IMR-90 (cell line): Measurements from ENCODE around the gene NOP10. TPM values are rescaled to one million over a fixed set of nuclear protein-coding genes. Genes with fewer than 3 reads are reported as not detected.
"Not testable (repeated sequence)": the region's sequence is repeated elsewhere in the genome, so short reads cannot be mapped to it uniquely, and the experiment has no call there.

Source experiments
- ATAC-seq: fragments of 200-7000 bp; cut with Tn5 transposase; 2 replicates; pipeline ENCODE4 v1.9.1; 2020; ENCODE audit warnings: low read depth, mild to moderate bottlenecking, moderate library complexity
- BruUV-seq: library from RNA; stranded (reverse); fragments of 400-500 nt; replicated peaks from 2 replicates; lab custom pipeline; 2021; lab: Mats Ljungman, UMichigan
- CTCF ChIA-PET: fragments of 300-600 bp; formaldehyde crosslinking; extraction: SDS; loops from one replicate; lab custom pipeline; 2021; ENCODE audit warnings: antibody characterized with exemption; lab: Yijun Ruan, JAX
- POLR2A ChIA-PET: fragments of 300-600 bp; sonication (Branson Sonifier 250); formaldehyde crosslinking; loops from one replicate; lab custom pipeline; 2022; ENCODE audit warnings: antibody characterized with exemption; ENCODE audit not compliant: unreplicated experiment; lab: Charles Lee
- DNase-seq: peaks from one replicate; pipeline ENCODE4 v3.0.0; 2013
- H2AFZ ChIP-seq: replicated peaks from 2 replicates; pipeline ENCODE3; 2013; ENCODE audit warnings: low read length, mild to moderate bottlenecking; ENCODE audit not compliant: poor library complexity
- H2AK5ac ChIP-seq: 2 replicates; pipeline ENCODE4 v1.6.1; 2013; ENCODE audit warnings: low read depth, low read length, inconsistent platforms
- H2AK9ac ChIP-seq: replicated peaks from 2 replicates; pipeline ENCODE3; 2013; ENCODE audit warnings: mild to moderate bottlenecking, low read depth, low read length, moderate library complexity; ENCODE audit not compliant: poor library complexity
- H2BK120ac ChIP-seq: 2 replicates; pipeline ENCODE4 v1.6.1; 2013; ENCODE audit warnings: low read depth, low read length, inconsistent platforms
- H2BK15ac ChIP-seq: 3 replicates; pipeline ENCODE4 v1.6.1; 2013; ENCODE audit warnings: low read depth, low read length, inconsistent platforms
- H2BK20ac ChIP-seq: 2 replicates; pipeline ENCODE4 v1.6.1; 2013; ENCODE audit warnings: low read depth, mild to moderate bottlenecking, inconsistent platforms, low read length, moderate library complexity
- H2BK5ac ChIP-seq: 2 replicates; pipeline ENCODE4 v1.6.1; 2013; ENCODE audit warnings: mild to moderate bottlenecking, low read depth, low read length, inconsistent platforms; ENCODE audit not compliant: poor library complexity, severe bottlenecking
- H3K14ac ChIP-seq: replicated peaks from 2 replicates; pipeline ENCODE4 v1.6.1; 2013; ENCODE audit warnings: low read depth, low read length, inconsistent platforms
- H3K18ac ChIP-seq: 2 replicates; pipeline ENCODE4 v1.6.1; 2013; ENCODE audit warnings: low read depth, low read length, control low read depth
- H3K23ac ChIP-seq: 2 replicates; pipeline ENCODE4 v1.6.1; 2013; ENCODE audit warnings: low read depth, low read length, inconsistent platforms
- H3K27ac ChIP-seq: 2 replicates; pipeline ENCODE4 v1.5.1; 2013; ENCODE audit warnings: mild to moderate bottlenecking, control low read depth, low read length; ENCODE audit not compliant: insufficient read depth
- H3K27me3 ChIP-seq: 2 replicates; pipeline ENCODE4 v1.6.1; 2013; ENCODE audit warnings: low read length; ENCODE audit not compliant: control insufficient read depth, insufficient read depth
- H3K36me3 ChIP-seq: 2 replicates; pipeline ENCODE4 v1.6.1; 2013; ENCODE audit warnings: low read length, mixed read lengths; ENCODE audit not compliant: control insufficient read depth, insufficient read depth
- H3K4ac ChIP-seq: 2 replicates; pipeline ENCODE4 v1.6.1; 2013; ENCODE audit warnings: low read depth, low read length, inconsistent platforms
- H3K4me1 ChIP-seq: 2 replicates; pipeline ENCODE4 v1.6.1; 2013; ENCODE audit warnings: low read length, mixed read lengths; ENCODE audit not compliant: control insufficient read depth, insufficient read depth
- H3K4me2 ChIP-seq: 2 replicates; pipeline ENCODE4 v1.6.1; 2013; ENCODE audit warnings: low read depth, mild to moderate bottlenecking, control low read depth, low read length, moderate library complexity
- H3K4me3 ChIP-seq: 2 replicates; pipeline ENCODE4 v1.5.1; 2013; ENCODE audit warnings: low read depth, mild to moderate bottlenecking, control low read depth, low read length, moderate library complexity; ENCODE audit not compliant: insufficient read depth
- H3K56ac ChIP-seq: 2 replicates; pipeline ENCODE4 v1.6.1; 2013; ENCODE audit warnings: low read length, inconsistent platforms; ENCODE audit not compliant: insufficient read depth; ENCODE audit errors: extremely low read depth
- H3K79me1 ChIP-seq, 2 experiments: 2 replicates each; pipeline ENCODE4 v1.6.1; 2013; ENCODE audit warnings: low read length in 2 of 2, inconsistent platforms in 1 of 2, low read depth in 1 of 2
- H3K9ac ChIP-seq: 2 replicates; pipeline ENCODE4 v1.6.1; 2013; ENCODE audit warnings: low read depth, low read length, control low read depth
- H3K9me1 ChIP-seq: 2 replicates; pipeline ENCODE4 v1.6.1; 2013; ENCODE audit warnings: low read length, inconsistent platforms; ENCODE audit not compliant: insufficient read depth
- H3K9me3 ChIP-seq: 2 replicates; pipeline ENCODE4 v1.6.1; 2013; ENCODE audit warnings: low read length; ENCODE audit not compliant: control insufficient read depth, insufficient read depth
- H4K20me1 ChIP-seq: 2 replicates; pipeline ENCODE4 v1.6.1; 2013; ENCODE audit warnings: low read length, inconsistent platforms; ENCODE audit not compliant: insufficient read depth
- H4K5ac ChIP-seq: 2 replicates; pipeline ENCODE4 v1.6.1; 2013; ENCODE audit warnings: mild to moderate bottlenecking, low read depth, low read length, control low read depth
- H4K8ac ChIP-seq, 2 experiments: 2 replicates each; pipeline ENCODE4 v1.6.1; 2013; ENCODE audit warnings: low read depth in 2 of 2, low read length in 2 of 2, control low read depth in 1 of 2, inconsistent platforms in 1 of 2
- H4K91ac ChIP-seq: 2 replicates; pipeline ENCODE4 v1.6.1; 2013; ENCODE audit warnings: low read depth, low read length, inconsistent platforms; ENCODE audit not compliant: insufficient read depth
- WGBS, 2 experiments: methylation state at CpG; one replicate each; pipeline versions ENCODE4 v1.1.5 to v1.1.7; 2013; ENCODE audit warnings: missing lambda C conversion rate in 2 of 2; ENCODE audit not compliant: insufficient read length in 1 of 2; ENCODE audit errors: extremely low coverage in 2 of 2; 5-methylcytosine and 5-hydroxymethylcytosine counted together
- dilution Hi-C: fragments of 300-500 bp; cut with HindIII; formaldehyde crosslinking; loops from one replicate; pipeline ENCODE4 v1.14.3; 2018; ENCODE audit warnings: low sequenced_read_pairs; ENCODE audit not compliant: unreplicated experiment
- in situ Hi-C: fragments of 300-500 bp; cut with MboI; formaldehyde crosslinking; loops from 3 replicates; pipeline ENCODE4 v1.14.3; 2019; ENCODE audit warnings: low sequenced_read_pairs, inconsistent platforms, mixed read lengths
- intact Hi-C: fragments of 100-400 bp; cut with micrococcal nuclease; formaldehyde crosslinking; loops from 2 replicates; pipeline ENCODE4 v1.10.0; 2022
- polyA plus RNA-seq, 3 experiments: library from polyadenylated mRNA; depleted of rRNA; stranded (reverse); fragments of >200 nt; gene quantifications; 2 replicates each; pipeline ENCODE4 v1.2.3, GENCODE V29; 2012; ENCODE audit warnings: low replicate concordance in 1 of 3
- total RNA-seq: library from RNA; depleted of rRNA; stranded (reverse); fragments of >200 nt; gene quantifications from 2 replicates; pipeline ENCODE4 v1.2.3, GENCODE V29; 2012

NOP10 gene
- total and polyA plus RNA-seq, 2 of the 4 experiments (the other 2 are of a cell fraction), result 141 to 468 TPM

GRCh38 chr15:34375541-34375940 is 32.6 kb upstream of the NOP10 start:
- H2BK120ac ChIP-seq, H3K27ac ChIP-seq, H2AK5ac ChIP-seq, H3K36me3 ChIP-seq, CTCF ChIA-PET, ATAC-seq, H3K18ac ChIP-seq, dilution Hi-C loops, POLR2A ChIA-PET, H2BK5ac ChIP-seq, H3K79me1 ChIP-seq, H2BK15ac ChIP-seq, H3K14ac ChIP-seq, H3K27me3 ChIP-seq, H4K20me1 ChIP-seq, H4K5ac ChIP-seq, H4K8ac ChIP-seq, H3K9me1 ChIP-seq, H3K4ac ChIP-seq, H3K23ac ChIP-seq, H2AFZ ChIP-seq, in situ Hi-C loops, H2BK20ac ChIP-seq, H2AK9ac ChIP-seq, BruUV-seq, H3K9ac ChIP-seq, H4K91ac ChIP-seq, intact Hi-C loops, H3K4me1 ChIP-seq, DNase-seq, H3K4me3 ChIP-seq, H3K9me3 ChIP-seq, H3K4me2 ChIP-seq, H3K56ac ChIP-seq: not testable (repeated sequence)
- no CpG with 5 or more reads among the region's 2 CpGs for WGBS, 2 experiments
